Upper lobe of left lung (tissue), 4 donors: ENCODE results near the gene CTTN.

Experiments
- EP300 ChIP-seq, 4 donors: sonication (generic); formaldehyde crosslinking; IDR thresholded peaks; one replicate each; pipeline ENCODE4 v1.5.1; 2017; ENCODE audit warnings: antibody characterized with exemption in 4 of 4, control low read depth in 2 of 4
- TF ChIP-seq, protein P1 (sequence below), 6 experiments: fragments of 450-650 bp in 4 of 6; fragments of 200-600 bp in 2 of 6; sonication (generic) in 2 of 6; IDR thresholded peaks; one replicate each; pipeline ENCODE4 v1.5.1; 2016 to 2019; ENCODE audit warnings: antibody characterized with exemption in 6 of 6

DNA sequence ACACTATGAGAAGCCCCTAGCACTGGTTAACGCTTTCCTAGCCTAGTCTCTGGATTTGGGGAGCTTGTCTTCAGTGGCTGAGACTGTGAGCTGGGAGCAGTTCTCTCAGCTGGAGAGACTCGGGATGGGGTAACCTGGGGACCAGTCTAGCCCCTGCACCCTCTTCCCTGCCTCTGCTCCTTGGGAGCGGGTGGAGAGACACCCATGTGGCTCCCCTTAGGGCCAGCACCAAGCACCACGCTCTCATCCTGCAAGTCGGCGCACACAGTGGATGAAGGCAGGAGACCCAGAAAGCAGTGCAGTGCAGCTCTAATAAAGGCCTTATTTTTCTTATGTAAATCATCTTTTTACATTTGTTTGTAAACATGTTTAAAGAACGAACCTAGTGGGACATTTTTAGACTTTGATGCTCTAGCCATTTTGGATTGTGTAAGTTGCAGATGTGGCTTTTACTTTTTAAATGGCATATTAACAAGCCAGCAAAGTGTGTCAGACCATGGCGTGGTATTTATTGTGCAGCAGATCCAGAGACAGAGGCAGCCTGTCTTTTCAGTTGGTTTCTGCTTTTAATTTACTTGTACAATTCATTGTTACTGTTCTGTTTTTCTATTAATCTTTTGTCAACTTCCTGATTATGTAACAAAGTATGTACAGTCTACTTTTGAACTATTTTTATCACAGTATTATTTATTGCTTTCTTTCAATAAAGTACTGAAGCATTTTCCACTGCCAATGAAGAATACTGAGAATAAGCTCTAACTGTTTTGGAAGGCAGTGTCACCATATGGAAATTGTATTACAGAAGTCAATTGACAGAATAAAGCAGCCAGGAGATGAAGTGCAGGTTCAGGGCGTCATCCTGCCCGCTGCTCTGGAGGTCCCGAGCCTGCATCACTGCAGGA is 14.4 kb upstream of the CTTN start:
- TF ChIP-seq, protein P1, sequence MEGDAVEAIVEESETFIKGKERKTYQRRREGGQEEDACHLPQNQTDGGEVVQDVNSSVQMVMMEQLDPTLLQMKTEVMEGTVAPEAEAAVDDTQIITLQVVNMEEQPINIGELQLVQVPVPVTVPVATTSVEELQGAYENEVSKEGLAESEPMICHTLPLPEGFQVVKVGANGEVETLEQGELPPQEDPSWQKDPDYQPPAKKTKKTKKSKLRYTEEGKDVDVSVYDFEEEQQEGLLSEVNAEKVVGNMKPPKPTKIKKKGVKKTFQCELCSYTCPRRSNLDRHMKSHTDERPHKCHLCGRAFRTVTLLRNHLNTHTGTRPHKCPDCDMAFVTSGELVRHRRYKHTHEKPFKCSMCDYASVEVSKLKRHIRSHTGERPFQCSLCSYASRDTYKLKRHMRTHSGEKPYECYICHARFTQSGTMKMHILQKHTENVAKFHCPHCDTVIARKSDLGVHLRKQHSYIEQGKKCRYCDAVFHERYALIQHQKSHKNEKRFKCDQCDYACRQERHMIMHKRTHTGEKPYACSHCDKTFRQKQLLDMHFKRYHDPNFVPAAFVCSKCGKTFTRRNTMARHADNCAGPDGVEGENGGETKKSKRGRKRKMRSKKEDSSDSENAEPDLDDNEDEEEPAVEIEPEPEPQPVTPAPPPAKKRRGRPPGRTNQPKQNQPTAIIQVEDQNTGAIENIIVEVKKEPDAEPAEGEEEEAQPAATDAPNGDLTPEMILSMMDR (IDR thresholded peaks at IDR 0.05): no peak
- TF ChIP-seq EP300 (IDR thresholded peaks at IDR 0.05): no peak
